HT-29 (cell line): ENCODE results near the gene ITM2C. TPM values are rescaled to one million over a fixed set of nuclear protein-coding genes. Genes with fewer than 3 reads are reported as not detected.

ENCODE experiments used
- DNase-seq: peaks from one replicate; pipeline ENCODE4 v3.0.0-alpha.2; 2015; ENCODE audit warnings: low spot score
- total RNA-seq: library from RNA; depleted of rRNA; stranded (reverse); fragments of >200 nt; shearing (Covaris generic); gene quantifications from 2 replicates; pipeline ENCODE4 v1.2.3, GENCODE V29; 2014

The ITM2C gene
- total RNA-seq, 1 experiment from 2014 or later, result 87.1 TPM

DNA sequence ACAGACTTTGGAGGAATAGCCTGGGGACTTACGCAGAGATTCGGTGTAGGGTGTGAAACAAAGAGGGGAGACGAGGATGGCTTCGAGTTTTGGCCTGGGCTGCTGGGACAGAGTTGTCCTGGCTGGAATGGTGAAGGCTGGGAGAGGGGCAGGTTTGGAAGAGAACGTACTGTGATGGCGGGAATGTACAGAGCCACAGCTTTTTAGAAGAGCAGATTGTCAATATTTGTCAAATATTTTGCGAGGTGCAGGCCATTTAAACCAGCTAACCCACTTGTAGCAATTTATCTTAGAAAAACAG, 14.4 kb upstream of the ITM2C start:
- no peak for DNase-seq

GRCh38 chr2:230852113-230852512, 12.6 kb upstream of the ITM2C start:
- no peak for DNase-seq

DNA sequence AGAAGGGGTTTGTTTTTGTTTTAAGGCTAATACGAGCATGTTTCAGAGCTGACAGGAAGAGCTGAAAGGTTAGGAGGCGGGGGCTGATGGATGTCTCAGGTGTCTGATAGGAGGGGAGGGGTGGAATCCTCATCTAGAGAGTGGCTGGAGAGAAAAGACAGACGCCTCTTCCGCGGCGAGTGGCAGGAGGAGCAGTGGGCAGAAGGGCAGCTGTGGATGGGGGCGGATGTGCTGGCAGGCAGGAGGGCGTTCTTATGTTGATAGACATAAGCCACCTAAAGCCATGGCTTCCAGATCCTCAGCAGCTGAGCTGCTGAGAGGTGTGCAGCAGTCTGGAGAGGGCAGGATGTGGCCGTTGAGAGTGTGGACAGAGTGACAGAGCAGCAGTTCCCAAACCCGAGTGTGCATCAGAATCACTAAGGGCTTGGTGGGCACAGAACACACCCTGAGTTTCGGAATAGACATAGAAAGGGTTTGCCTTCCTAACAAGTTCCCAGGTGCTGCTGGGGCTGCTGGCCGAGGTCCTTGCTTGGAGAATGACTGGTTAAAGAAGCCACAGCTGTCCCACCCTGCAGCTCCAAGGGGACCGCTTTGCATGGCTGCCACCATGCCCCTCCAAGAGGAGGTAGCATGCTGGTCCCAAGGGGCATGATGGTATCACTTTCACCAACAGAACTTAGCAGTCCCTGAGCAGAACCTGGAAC, 3.0 kb upstream of the ITM2C start:
- no peak for DNase-seq

DNA sequence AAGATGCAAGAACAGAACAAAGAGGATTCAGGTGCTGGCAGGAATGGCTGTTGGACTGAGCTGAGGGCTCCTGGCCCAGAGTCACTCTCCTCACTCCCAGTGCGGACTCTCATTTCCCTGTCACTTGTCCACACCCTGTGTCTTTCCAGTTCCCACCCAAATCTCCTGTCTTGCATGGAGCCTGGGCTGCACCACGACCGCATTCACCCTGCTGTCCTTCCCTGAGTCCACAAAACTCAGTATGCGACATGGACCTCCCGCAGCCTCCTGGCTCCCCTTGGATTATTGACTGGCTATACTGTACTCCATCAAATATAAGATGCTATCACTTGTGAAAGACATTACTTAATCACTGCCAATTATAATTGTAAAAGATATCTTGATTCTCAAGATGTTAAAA, 2.5 kb upstream of the ITM2C start:
- no peak for DNase-seq

GRCh38 chr2:230863031-230863430, 1.7 kb upstream of the ITM2C start:
- no peak for DNase-seq

- DNase-seq, result no peak
These were observed 1.2 kb upstream of the ITM2C start for GRCh38 chr2:230863442-230864121.

DNA sequence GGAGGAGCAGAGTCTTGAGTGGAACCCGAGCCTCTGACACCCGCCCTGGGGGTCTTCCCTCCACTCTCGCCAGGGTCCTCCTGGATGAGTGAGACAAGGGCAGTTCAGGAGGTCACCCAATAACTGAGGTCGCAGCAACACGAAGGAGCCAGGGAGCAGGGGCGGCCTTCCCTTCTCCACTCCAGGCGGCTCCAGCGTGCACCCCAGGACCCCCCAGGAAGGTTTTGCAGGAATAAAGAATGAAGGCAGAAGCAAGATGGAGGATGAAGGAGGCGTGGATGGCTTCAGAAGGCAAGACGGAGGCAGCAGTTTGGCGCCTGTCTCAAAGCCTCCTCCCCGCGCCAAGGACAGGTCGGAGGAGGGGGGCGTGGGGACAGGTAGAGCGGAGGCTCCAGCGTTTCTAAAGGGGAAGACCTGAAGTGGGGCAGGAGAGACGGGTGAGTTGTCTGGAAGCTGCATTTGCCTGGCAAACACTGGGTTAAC, 579 bp upstream of the ITM2C start:
- DNase-seq, result no peak

DNA sequence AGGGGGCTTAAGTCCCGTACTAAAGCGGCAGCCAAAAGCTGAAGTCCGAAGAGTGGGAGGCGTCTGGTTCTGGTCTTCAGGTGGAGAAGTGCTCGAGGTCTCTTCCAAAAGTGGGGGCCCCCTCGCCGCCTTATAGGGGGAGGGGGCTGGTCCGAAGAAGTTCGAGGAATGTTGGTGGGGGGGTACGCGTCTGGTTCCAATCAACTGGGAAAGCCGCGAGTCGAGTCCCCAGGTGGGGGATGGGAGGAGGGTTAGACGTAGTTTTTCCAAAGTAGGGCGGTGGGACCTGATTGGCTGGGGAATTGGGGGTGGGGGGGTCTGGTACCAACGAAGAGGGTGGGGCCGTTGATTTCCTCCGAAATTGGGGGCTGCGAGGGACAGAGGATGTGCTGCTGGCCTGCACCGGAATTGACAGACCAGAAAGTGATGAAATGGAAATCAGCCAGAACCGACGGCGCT, 594 bp downstream of the ITM2C start:
- no peak for DNase-seq

- peak; percentile 24 for DNase-seq
These were observed 1.3 kb downstream of the ITM2C start for GRCh38 chr2:230865766-230866755.

DNA sequence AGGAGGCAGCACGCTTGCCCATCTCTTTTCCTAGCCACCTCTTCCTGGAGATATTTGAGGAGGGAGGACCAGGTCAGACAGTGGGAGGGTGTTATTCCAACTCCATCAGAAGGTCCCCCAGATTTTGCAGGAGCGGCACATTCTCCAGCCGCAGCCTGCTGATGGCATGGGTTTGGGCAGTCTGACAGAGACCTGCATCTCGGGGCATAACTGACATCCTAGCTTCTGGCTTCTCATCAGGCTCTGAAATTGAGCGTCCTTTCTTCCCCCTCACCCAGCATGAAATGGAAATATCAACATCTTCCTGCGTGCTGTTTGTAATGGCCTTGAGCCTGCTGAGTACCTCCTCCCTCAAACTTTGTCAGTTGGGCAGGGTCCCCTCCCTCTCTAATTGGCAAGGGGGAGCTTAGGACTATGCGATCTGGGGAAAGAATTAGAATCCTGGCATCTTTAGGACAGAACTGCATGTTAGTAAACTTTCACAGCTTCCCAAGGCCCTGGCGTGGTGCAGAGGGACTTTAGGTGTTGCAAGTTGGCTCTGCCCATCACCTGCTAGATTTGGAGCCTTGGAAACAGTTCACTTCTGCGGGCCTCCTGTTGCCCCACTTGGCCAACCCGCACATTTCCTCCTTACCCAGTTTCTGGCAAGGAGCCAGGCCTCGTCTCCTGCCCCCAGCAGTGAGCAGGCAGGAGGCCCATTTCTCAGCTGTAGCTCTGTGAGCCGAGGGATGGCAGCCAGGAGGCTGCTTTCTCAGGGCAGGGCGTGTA, 2.2 kb downstream of the ITM2C start:
- no peak for DNase-seq

DNA sequence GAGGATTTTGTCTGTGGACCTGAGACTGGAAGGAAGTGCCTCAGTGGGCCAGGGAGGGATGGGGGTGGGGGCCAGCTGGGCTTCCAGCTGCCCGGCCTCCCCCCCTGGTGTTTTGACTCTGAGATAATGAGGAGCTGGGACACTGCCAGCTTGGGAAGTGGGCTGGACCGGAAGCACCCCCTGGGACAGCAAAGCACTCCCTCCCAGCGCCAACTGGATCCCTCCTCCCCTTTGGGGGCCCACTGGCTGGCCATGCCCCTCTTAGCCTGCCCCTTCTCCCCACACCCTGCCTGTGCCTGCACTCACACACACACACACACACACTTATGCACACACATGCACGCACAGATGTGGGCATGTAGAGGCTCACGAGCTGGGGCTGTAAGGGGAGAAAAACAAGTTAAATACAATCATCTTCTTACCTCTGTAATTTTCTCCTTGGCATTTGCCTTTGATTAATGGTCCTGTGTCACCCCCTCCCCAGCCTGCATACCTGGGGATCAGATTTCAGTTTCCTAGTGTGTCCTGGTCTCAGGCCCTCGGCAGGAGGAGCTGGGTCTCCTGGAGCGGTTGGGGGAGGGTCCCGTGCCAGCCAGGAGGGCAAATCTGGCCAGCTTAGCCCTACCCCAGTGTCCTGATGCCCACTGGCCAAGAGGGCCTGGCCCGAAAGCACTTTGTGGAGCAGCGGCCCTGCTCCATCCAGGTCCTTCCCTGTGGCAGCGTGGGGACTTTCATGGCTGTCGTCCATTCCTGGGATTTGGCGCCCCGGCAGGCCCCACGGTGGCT, 3.6 kb downstream of the ITM2C start:
- DNase-seq, result no peak

DNA sequence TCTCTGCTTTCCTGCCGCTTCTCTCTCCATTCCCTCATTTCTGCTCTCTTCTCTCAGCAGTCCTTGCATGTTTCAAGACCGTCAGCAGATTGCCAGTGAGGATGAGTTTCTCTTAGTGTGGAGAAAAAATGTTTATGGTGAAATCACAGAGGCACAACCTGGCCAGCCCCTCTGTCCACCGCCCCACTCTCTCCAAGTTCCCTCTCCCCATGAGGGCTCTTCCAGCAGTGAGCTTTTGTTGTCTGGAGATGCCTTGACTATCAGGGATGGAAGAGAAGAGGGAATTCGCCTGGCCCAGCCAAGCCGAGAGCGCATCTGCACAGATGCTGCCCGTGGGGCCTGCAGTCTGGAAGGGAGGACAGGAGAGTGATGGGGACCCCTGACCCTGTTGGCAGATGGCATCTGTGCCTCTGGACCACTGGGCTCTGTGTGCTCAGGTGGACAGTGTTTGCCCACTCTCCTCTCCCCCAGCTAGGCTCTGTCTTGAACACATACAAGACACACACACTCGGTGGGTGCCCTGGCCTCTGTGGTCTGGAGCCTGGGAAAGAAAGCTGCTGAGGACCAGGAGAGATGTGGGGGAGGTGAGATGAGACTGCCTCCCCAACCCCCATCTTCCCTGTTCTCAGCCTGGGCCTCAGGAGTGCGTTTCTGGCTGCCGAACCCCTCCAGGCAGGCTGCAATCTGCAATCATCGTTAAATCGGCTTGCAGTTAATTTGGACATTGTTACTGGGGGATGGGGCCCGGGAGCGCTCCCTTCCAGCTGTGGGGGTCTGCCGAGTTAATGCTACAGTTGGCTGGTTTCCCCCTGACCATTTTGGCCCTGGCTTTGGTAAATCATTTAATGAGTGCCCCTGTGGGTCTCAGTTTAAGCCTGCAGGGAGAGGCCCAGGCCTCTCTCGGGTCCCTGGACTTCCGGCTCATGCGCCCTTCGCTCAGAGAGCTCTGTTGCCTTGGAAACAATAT, 4.5 kb downstream of the ITM2C start:
- no peak for DNase-seq

DNA sequence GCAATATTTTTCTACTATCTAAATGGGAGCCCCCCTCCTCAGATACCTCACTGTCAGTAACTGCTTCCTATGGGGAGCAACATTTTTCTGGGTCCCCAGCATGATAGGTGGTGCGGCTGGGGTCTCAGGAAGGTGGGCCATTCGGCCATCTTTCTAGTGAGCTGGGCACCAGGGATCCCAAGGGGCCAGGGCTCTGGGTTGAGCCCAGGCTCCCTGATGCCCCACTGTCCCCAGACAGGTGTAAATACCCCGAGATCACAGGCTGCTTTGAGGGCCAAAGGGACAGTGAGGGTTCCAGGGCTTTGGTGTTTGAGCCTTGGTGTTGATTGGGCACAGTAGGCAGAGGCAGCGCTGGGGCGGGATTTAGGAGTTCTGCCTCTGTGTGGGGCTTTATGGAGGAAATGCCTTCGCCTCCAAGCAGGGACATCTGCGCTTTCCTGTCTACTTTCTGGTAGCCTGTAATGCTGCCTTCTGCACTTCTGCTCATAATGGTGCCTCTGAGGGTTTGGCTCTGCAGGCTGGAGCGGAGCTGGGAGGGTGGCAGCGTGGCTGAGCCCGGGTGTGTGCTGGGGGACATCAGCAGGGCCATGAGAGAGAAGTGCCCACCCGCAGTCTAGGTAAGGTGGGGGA, 5.3 kb downstream of the ITM2C start:
- no peak for DNase-seq

DNA sequence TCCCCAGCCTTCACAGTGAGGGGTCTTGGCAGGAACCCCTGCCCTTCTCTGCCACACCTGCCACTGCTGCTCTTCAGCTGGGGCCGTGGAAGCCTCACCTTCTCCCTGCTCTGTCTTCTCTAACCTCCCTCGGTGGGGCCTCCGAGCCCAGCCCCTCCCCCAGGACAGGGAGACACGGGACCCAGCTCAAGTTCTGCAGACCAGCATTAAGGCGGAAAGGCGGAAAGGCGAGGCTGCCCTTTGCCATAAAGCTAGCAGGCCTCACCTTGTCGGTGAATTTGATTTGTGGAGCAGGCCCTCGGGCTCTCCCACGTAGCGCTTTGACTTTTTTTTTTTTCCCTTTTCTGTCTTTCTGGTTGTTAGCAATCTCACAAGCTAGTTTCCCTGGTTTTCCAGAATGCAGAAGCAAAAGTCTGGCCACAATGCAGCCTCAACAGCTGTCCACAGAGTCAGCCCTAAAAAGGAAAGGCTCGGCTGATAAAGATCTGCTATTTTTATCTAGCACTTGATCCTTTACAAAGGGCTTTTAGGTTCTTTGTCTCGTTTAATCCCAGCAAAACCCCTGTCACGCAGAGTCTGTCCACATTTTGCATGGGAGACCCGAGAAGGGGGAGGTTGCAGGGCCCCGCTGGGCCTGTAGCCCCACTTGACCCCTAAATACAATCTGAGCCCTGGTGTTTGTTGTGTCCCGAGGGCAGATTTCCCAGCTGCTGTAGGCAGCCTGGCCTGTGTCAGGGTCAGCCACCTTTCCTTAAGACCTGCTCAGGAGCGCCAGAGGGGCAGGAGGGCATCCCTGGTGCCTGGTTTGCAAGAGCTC, 6.0 kb downstream of the ITM2C start:
- no peak for DNase-seq

DNA sequence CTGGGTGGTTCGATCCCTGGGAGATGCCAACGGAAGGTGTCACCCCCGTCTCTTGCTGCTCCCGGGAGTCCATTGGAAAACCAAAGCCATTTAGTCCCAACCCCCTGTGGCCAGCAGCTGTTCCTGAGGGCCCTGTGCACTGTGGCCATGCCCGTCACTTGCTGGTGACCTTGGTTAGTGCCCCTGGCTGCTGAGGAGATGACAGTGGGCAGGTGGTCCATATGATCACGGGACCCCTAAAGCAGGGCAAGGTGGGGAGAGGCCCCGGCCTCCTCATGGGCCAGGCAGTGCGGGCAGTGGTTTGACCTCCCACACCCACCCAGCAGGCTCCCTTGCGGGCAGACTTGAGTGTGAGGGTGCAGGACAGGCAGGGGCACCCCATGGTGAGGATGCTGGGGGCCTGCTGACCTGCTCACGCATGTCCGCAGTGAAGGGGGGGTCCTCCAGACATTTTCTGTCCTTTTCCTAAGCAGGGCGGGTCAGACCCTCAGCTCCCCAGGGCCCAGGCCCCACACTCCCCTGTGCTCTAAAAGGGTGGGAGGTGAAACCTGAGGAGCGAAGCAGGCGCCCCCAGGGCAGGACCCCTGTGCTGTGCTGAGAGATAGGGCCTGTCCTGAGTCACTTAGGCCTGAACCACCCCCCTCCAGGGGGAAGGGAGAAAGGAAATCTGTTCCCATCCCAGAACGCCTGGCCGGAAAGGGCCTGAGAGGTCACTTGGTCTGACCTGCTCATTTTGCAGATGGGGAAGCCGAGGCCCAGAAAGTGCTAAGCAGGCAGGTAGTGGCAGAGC, 6.8 kb downstream of the ITM2C start:
- no peak for DNase-seq

DNA sequence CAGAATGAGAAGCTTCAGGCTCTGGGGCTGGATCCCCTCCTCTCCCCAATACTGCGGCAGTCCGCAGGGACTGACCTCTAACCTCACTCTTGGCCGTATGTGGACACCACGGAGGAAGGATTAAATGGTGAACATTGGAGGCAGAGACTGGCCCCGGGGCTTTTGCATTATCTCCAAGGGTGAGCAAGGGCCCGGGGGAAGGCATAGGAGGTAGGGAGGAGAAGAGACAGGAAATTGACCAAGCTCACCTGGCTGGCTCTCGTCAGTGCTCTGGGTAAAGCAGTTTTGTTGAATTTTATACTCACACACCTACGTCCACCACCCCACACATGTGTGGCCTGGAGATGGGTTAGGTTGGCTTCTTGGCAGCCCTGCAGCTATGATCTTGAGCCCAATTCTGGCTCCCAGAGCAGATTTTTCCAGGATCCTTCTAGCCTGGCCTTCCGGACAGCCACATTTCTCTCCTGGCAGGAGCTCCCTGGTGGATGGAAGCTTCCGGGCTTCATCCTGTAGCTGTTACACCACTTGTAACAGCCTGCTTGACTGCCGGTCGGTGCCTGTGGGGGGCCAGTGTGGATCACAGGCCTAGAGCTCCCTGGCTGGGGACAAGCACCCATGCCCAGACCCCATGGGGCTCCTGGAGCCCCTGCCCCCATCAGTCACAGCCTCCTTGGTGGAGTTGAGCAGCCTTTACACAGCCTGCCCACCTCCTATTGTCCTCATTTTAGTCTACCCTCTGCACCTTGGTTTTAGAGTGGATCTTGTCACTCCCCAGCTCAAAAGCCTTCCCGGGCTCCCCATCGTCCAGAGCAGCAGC, 7.6 kb downstream of the ITM2C start:
- no peak for DNase-seq
